Muscle layer of duodenum (tissue), 2 donors: Measurements from ENCODE around the gene CRACDL.

Experiments used
- H3K27ac ChIP-seq: one replicate; pipeline ENCODE4 v1.7.0; 2013; ENCODE audit warnings: mild to moderate bottlenecking, low read length
- H3K27me3 ChIP-seq: one replicate; pipeline ENCODE4 v1.7.0; 2013; ENCODE audit warnings: low read depth, mild to moderate bottlenecking, control low read depth, low read length
- H3K36me3 ChIP-seq, 2 donors: one replicate each; pipeline ENCODE4 v1.7.0; 2013; ENCODE audit warnings: low read length in 2 of 2, control low read depth in 1 of 2, mild to moderate bottlenecking in 1 of 2; ENCODE audit not compliant: insufficient read depth in 2 of 2, control insufficient read depth in 1 of 2
- H3K4me1 ChIP-seq, 2 donors: one replicate each; pipeline ENCODE4 v1.7.0; 2013; ENCODE audit warnings: low read length in 2 of 2, mild to moderate bottlenecking in 2 of 2, control low read depth in 1 of 2, moderate library complexity in 1 of 2; ENCODE audit not compliant: insufficient read depth in 2 of 2, control insufficient read depth in 1 of 2
- H3K4me3 ChIP-seq, 2 donors: one replicate each; pipeline ENCODE4 v1.7.0; 2013; ENCODE audit warnings: low read length in 2 of 2, low read depth in 1 of 2, mild to moderate bottlenecking in 1 of 2
- H3K9me3 ChIP-seq, 2 donors: one replicate each; pipeline ENCODE4 v1.7.0; 2013; ENCODE audit warnings: low read length in 2 of 2, control low read depth in 1 of 2, mild to moderate bottlenecking in 1 of 2; ENCODE audit not compliant: control insufficient read depth in 1 of 2
- donor health status: healthy.

CRACDL gene

DNA sequence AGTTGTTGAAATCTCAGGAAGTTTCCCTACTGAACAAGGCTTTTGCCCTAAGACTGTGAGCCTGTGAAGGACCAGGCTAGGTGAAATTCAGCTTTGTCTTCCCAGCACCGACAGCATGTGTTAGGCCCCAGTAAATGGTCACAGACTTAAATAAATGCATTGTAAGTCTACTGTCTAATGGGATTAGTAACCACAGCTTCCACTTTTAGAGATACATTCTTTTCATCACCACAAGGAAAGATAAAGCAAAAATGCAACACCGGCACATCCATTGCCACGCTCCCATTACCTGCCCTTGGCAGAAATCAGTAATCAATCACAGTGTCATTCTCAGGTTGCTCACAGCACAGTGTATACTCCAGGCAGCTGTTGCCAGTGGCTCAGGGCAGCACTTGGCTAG is 59.3 kb downstream of the CRACDL start:
- Histone ChIP-seq H3K9me3 (no peaks in the 10 kb centered on the region), H3K4me1 (no peaks in the 10 kb centered on the region), H3K4me3 (no peak overlapping the region), H3K36me3 (no peaks in the 10 kb centered on the region), H3K27me3 (no peaks in the 10 kb centered on the region), H3K27ac (no peak overlapping the region)

DNA sequence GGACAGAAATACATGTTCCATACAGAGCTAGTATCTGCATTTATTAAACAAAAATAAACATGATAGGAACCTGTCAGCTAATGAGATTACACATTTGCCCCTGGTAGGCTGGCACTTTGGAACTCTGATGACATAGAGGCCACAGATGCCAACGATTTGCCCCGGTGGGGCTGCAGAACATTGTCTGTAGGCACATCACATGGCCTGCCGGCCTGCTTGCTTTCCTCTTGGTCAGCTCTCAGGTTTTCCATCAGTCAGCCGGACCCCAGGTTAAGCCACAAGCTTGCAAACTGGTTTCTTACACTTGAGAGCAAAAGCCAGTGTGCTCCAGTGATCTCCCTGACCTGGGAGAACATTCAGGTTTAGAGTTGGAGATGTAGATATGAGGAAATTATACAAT is 60.3 kb downstream of the CRACDL start:
- Histone ChIP-seq H3K27me3 (no peaks in the 10 kb centered on the region), H3K9me3 (no peaks in the 10 kb centered on the region), H3K4me3 (no peak overlapping the region), H3K27ac (no peak overlapping the region), H3K4me1 (no peaks in the 10 kb centered on the region), H3K36me3 (no peaks in the 10 kb centered on the region)

DNA sequence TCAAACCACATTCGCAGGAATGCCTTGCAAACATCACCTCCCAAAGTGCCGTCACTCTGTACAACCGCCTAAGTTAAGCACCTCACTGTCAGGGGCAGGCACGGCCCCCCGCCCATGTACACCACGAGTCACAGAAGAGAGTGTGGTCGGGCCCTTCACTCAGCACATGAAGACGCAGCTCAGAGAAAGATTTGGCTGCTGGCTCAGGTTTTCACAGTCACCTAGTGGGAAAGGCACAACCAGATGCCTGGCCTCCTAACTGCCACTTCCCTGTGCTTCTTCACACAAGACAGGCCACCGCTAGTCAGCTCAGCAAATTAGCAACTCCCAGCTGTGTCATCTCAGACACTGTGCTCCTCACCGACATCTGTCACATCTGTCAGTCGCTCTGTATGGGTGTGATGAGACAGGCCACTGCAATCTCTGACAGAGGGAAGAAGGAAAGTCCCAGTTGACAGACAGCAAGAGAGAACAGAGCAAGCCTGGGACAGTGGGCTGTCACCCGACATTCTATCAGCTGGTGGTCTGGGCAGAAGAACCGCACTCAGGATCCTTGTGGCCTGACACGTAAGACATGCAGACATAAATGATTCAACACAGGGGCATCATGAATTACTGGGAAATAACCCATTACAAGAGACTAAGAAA is 60.8 kb downstream of the CRACDL start:
- Histone ChIP-seq H3K9me3 (no peaks in the 10 kb centered on the region), H3K27me3 (no peaks in the 10 kb centered on the region), H3K4me3 (no peak overlapping the region), H3K27ac (no peak overlapping the region), H3K36me3 (no peaks in the 10 kb centered on the region), H3K4me1 (no peaks in the 10 kb centered on the region)

DNA sequence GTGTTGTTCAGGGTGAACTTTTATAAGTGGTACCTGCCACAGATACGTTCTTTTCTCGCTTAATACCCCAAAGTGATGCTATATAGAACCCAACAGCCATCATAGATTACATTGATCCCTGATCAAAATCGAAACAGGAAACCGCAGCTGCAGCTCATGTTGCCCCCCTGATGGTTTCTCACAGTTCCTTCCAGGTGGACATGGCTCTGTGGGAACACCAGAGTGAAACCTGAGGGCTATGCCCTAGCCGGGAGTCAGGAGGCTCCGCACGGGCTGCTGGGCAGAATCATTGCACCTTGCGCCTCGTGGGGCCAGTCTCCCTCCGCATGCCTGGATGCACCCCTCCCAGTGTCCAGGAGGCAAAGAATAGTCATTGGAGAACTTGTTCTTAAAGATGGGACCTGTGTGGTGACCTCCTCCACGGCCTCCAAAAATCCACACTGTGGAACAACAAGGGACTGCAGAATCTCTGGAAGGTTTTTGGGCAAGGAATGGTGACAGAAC is 61.8 kb downstream of the CRACDL start:
- no peaks in the 10 kb centered on the region for H3K4me1 ChIP-seq
- no peaks in the 10 kb centered on the region for H3K9me3 ChIP-seq
- no peaks in the 10 kb centered on the region for H3K36me3 ChIP-seq
- no peak overlapping the region for H3K27ac ChIP-seq
- no peak overlapping the region for H3K4me3 ChIP-seq
- H3K27me3 ChIP-seq: no peaks in the 10 kb centered on the region

DNA sequence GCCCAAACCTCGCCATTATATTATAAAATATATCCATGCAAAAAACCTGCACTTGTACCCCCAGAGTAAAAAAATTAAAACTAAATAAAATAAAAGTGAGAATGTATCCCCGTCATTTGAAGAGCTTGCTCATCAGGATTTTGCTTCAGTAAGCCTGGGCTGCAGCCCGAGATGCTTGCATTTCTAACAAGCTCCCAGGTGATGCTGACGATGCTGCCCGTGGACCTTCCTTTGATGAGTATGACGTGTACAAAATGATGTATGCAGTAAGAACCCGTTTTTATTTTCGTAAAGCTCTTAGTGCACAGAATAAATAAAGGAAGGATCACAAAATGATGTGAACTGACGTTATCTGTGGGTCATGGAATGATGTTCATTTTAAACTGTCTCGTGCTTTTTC is 63.5 kb downstream of the CRACDL start:
- no peak overlapping the region for H3K4me3 ChIP-seq
- no peaks in the 10 kb centered on the region for H3K27me3 ChIP-seq
- no peaks in the 10 kb centered on the region for H3K36me3 ChIP-seq
- H3K27ac ChIP-seq: no peak overlapping the region
- no peaks in the 10 kb centered on the region for H3K4me1 ChIP-seq
- H3K9me3 ChIP-seq: no peaks in the 10 kb centered on the region

DNA sequence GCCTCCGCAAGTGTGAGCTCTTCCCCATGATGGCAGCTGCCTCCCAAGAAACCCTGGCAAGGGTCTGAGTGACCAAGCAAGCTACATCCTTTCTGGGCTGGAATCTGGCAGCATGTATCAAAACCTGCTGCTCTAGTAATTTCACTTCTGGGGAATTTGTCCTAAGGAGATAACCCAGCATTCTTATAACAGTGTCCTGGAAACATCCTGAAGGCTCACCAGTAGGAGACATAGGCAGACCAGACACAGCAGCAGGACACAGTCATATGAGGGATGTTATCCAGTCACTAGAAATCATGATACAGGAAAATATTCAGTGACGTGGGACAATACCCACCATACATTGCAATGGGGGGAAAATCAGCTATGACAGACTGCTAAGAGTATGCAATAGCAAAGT is 64.5 kb downstream of the CRACDL start:
- no peaks in the 10 kb centered on the region for H3K27me3 ChIP-seq
- H3K27ac ChIP-seq: no peak overlapping the region
- no peaks in the 10 kb centered on the region for H3K36me3 ChIP-seq
- no peak overlapping the region for H3K4me3 ChIP-seq
- H3K9me3 ChIP-seq: no peaks in the 10 kb centered on the region
- no peaks in the 10 kb centered on the region for H3K4me1 ChIP-seq

DNA sequence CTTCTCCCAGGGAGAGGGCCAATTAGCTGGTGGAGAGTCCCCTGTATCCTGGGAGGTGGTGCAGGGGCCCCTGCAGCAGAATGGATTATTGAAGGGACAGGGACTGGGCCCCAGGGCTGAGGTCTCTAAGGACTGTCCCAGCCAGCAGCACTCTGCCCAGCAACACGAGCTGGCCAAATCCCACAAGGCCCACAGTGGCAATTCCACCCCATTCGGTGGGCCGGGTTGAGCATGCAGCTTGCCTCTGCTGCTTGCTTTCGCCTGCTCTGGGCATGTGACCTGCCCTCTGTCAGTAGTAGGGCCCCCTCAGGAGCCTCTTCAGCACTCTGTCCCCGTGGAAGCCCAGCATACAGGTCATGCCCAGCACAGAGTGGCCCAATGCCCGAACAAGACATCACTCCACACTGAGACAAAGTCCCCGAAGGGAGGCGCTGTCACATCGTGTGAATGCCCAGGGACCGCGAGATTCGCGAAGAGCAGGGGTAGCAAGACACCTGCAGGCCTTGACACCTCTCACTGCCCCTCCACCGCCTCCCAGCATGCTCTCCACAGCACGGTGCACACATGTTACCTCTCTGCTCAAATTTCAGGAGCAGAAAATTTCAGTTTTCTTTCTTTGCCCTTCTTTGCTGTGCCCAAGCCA is 65.4 kb downstream of the CRACDL start:
- Histone ChIP-seq H3K36me3 (no peaks in the 10 kb centered on the region), H3K27ac (no peak overlapping the region), H3K4me3 (no peak overlapping the region), H3K4me1 (no peaks in the 10 kb centered on the region), H3K9me3 (no peaks in the 10 kb centered on the region), H3K27me3 (no peaks in the 10 kb centered on the region)

DNA sequence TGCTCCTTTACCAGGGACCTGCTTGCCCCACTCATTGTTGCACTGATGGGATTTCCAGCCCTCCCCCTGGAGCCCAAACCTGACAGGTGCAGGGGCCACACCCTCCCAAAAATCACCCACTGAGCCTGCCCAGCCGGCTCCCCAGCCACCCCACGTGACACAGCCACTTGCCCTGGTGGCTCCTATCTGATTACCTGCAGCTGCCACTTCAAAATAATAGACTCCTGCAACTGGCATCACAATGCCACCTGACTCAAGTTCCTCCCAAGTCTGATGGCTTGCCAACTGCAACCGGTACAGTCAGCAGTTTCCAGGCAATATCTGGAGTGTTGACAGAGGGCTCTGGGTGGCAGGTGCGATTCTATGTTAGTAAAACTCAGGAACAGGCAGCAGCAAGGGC is 66.2 kb downstream of the CRACDL start:
- H3K27me3 ChIP-seq: no peaks in the 10 kb centered on the region
- H3K36me3 ChIP-seq: no peaks in the 10 kb centered on the region
- peak overlapping the region; percentile 69 for H3K27ac ChIP-seq
- H3K4me1 ChIP-seq: no peaks in the 10 kb centered on the region
- H3K9me3 ChIP-seq: no peaks in the 10 kb centered on the region
- peak overlapping the region in 1 of 2 donors; percentile 23 for H3K4me3 ChIP-seq

DNA sequence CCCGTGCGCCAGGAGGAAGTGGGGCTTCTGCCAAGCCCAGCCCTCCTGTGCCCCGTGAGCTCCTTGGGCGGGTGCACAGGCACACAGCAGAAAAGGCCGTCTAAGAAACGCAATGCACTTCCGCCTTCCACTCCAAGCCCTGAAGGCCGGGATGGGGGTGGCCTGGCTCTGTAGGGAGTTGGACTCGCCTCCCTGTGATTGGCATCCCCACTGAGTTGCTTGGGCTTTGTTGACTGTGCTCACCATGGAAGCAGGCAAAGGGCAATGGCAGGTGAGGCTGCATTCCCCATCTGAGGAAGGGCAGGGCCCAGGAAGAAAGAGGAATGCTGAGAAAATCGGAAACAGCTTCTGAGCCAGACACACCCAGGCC is 66.8 kb downstream of the CRACDL start:
- H3K9me3 ChIP-seq: no peaks in the 10 kb centered on the region
- no peaks in the 10 kb centered on the region for H3K4me1 ChIP-seq
- peak overlapping the region; percentile 69 for H3K27ac ChIP-seq
- no peaks in the 10 kb centered on the region for H3K36me3 ChIP-seq
- H3K4me3 ChIP-seq: peak overlapping the region in 1 of 2 donors; percentile 40
- H3K27me3 ChIP-seq: no peaks in the 10 kb centered on the region

DNA sequence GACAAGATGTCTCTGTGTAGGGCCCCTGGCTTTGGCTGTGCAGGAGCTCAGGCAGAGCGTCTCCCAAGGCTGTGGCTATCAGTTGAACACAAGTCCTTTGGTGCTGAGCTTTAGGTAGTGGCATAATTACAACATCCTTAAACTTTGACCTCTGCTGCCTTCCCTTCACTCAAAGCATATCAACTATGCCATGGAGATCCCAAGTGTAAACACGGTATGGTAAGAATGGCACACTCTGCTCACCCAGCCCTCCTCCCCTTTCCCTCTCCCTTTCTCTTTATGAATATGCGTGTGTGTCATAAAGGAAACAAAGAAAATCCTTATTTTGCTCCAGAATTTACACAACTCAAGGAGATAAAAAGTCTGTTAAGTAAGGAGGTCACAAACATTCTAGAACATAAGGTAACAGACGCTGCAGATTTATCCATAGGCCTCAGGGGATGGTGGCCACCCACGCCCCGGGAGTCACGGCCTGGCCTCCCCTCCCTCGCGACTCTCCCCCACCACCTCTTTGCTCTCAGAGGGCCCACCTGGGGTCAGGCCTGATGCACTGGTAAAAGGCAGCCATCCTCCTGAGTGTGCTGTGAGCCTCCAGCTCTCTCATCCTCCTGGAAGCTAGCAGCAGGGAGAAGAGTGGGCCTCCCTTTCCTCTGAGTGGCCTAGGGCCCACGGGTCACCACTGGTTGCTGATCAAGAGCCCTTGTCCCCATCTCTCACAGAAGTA is 67.3 kb downstream of the CRACDL start:
- no peaks in the 10 kb centered on the region for H3K9me3 ChIP-seq
- H3K4me3 ChIP-seq: peak overlapping the region in 1 of 2 donors; percentile 40
- H3K4me1 ChIP-seq: no peaks in the 10 kb centered on the region
- no peaks in the 10 kb centered on the region for H3K36me3 ChIP-seq
- peak overlapping the region; percentile 69 for H3K27ac ChIP-seq
- no peaks in the 10 kb centered on the region for H3K27me3 ChIP-seq

DNA sequence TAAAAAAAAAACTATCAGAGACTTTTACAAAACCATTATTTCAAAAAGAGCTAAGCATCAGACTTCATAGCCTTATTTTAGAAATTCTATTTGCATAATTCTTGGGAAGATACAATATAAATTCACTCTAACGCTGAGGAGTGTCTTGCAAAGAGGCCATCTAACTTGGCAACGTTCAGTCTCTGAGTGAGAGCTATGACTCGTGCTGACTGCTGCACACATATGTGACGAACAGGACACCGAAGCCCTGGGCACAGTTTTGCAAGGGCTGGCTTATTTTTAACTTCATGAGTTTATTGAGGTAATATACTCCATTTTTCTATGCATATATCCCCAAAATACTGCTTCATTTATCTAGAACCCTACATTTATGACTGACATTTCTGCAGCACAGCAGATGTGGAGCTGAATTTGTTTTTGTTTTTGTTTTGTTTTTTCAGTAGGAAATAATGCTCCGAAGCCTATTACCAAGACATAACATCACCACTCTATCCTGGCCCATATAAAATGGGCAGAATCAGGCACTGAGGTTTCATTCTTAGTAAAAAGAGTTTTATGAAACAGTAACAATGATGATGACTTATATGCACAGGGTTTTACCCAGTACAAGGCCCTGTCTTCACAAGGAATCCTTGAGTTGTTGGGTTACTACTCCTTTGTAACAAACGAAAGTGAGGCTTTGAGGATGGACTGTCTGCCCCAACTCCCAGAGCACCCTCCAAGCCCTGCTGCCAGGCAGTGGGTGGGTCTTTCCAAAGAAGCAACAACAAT is 68.3 kb downstream of the CRACDL start:
- Histone ChIP-seq H3K36me3 (no peaks in the 10 kb centered on the region), H3K27me3 (no peaks in the 10 kb centered on the region), H3K9me3 (peaks cover 0 to 3% of the 10 kb centered on the region in 2 donors), H3K27ac (peak overlapping the region; percentile 69), H3K4me3 (peak overlapping the region in 1 of 2 donors; percentile 40), H3K4me1 (no peaks in the 10 kb centered on the region)
